GM21360 (cell line): ENCODE results near the gene SRGAP3.
A peak's percentile ranks its signal among the peaks of the same experiment; 100 is the strongest.

Experiments
- ATAC-seq: cut with Tn5 transposase; IDR thresholded peaks from one replicate; pipeline ENCODE4 v1.9.1; 2021; ENCODE audit warnings: mild to moderate bottlenecking, moderate library complexity; ENCODE audit not compliant: unreplicated experiment

SRGAP3 gene

GRCh38 chr3:9151240-9151639, 98.2 kb downstream of the SRGAP3 start:
- no peak for ATAC-seq

- no peak for ATAC-seq
Observed at GRCh38 chr3:9149566-9149965, 99.9 kb downstream of the SRGAP3 start.

- no peak for ATAC-seq
Observed at GRCh38 chr3:9147896-9148266, 101.6 kb downstream of the SRGAP3 start.

GRCh38 chr3:9147215-9147895, 102.1 kb downstream of the SRGAP3 start:
- ATAC-seq, result peak; percentile 47

- ATAC-seq, result peak; percentile 60
Observed at GRCh38 chr3:9146367-9147071, 102.9 kb downstream of the SRGAP3 start.

- ATAC-seq, result no peak
Observed at GRCh38 chr3:9143184-9143583, 106.3 kb downstream of the SRGAP3 start.

GRCh38 chr3:9142362-9142761, 107.1 kb downstream of the SRGAP3 start:
- no peak for ATAC-seq

GRCh38 chr3:9141928-9142289, 107.5 kb downstream of the SRGAP3 start:
- no peak for ATAC-seq

GRCh38 chr3:9139366-9139765, 110.1 kb downstream of the SRGAP3 start:
- no peak for ATAC-seq

- no peak for ATAC-seq
Observed at GRCh38 chr3:9137676-9138075, 111.8 kb downstream of the SRGAP3 start.

- no peak for ATAC-seq
Observed at GRCh38 chr3:9136746-9137465, 112.5 kb downstream of the SRGAP3 start.

GRCh38 chr3:9135930-9136525, 113.4 kb downstream of the SRGAP3 start:
- ATAC-seq, result no peak

- no peak for ATAC-seq
Observed at GRCh38 chr3:9135526-9135925, 113.9 kb downstream of the SRGAP3 start.

GRCh38 chr3:9133656-9134055, 115.8 kb downstream of the SRGAP3 start:
- ATAC-seq, result no peak

- no peak for ATAC-seq
Observed at GRCh38 chr3:9130345-9131305, 118.8 kb downstream of the SRGAP3 start.

GRCh38 chr3:9129365-9129764, 120.1 kb downstream of the SRGAP3 start:
- ATAC-seq, result no peak

- ATAC-seq, result no peak
Observed at GRCh38 chr3:9125278-9125951, 124.0 kb downstream of the SRGAP3 start.

GRCh38 chr3:9124730-9125129, 124.7 kb downstream of the SRGAP3 start:
- no peak for ATAC-seq

- ATAC-seq, result no peak
Observed at GRCh38 chr3:9123840-9124239, 125.6 kb downstream of the SRGAP3 start.
